Gastrocnemius medialis (tissue), 4 donors: Measurements from ENCODE around the gene NHSL1. TPM values are rescaled to one million over a fixed set of nuclear protein-coding genes. Genes with fewer than 3 reads are reported as not detected.

Source experiments
- ATAC-seq, 2 donors: fragments of 150-250 bp; one replicate each; pipeline ENCODE4 v1.9.1; 2016
- DNase-seq, 2 donors: peaks; one replicate each; pipeline ENCODE4 v3.0.0-alpha.2; 2019
- H3K27ac ChIP-seq, 4 donors: fragments of 200-600 bp; sonication (generic); 1 replicate in 1 of 4; 2 replicates in 3 of 4; pipeline ENCODE4 v1.5.1; 2016 to 2018; ENCODE audit warnings: mild to moderate bottlenecking in 2 of 4, moderate library complexity in 1 of 4
- H3K27me3 ChIP-seq, 3 donors: fragments of 200-600 bp; sonication (generic) in 2 of 3; 1 replicate in 1 of 3; 2 replicates in 2 of 3; pipeline versions ENCODE4 v1.5.1 to v1.6.0; 2016 to 2019; ENCODE audit warnings: mild to moderate bottlenecking in 1 of 3, moderate library complexity in 1 of 3
- H3K36me3 ChIP-seq, 2 donors: fragments of 200-600 bp; sonication (generic) in 1 of 2; one replicate each; pipeline ENCODE4 v1.5.1; 2017 to 2018
- H3K4me1 ChIP-seq, 2 donors: fragments of 200-600 bp; sonication (generic) in 1 of 2; one replicate each; pipeline ENCODE4 v1.5.1; 2016 to 2017; ENCODE audit warnings: mild to moderate bottlenecking in 2 of 2
- H3K4me3 ChIP-seq, 4 donors: fragments of 200-600 bp; sonication (generic) in 3 of 4; 1 replicate in 1 of 4; 2 replicates in 3 of 4; pipeline ENCODE4 v1.5.1; 2016 to 2019; ENCODE audit warnings: mild to moderate bottlenecking in 2 of 4
- H3K9me3 ChIP-seq, 3 donors: fragments of 200-600 bp; sonication (generic) in 2 of 3; 1 replicate in 1 of 3; 2 replicates in 2 of 3; pipeline ENCODE4 v1.5.1; 2016 to 2019
- CTCF ChIP-seq, 5 experiments: fragments of 450-650 bp in 3 of 5; fragments of 200-600 bp in 2 of 5; sonication (generic) in 2 of 5; IDR thresholded peaks in 4 of 5; conservative IDR thresholded peaks in 1 of 5; 1 replicate in 4 of 5; 2 replicates in 1 of 5; pipeline ENCODE4 v1.5.1; 2016 to 2019; ENCODE audit warnings: antibody characterized with exemption in 5 of 5, mild to moderate bottlenecking in 3 of 5, moderate library complexity in 3 of 5
- POLR2A ChIP-seq, 2 donors: fragments of 450-650 bp; IDR thresholded peaks; one replicate each; pipeline ENCODE4 v1.6.1; 2017; ENCODE audit warnings: antibody characterized with exemption in 2 of 2, mild to moderate bottlenecking in 2 of 2, moderate library complexity in 2 of 2
- in situ Hi-C, 4 donors: fragments of 200-750 bp; cut with MboI; loops; one replicate each; pipeline versions ENCODE4 v1.15.0 to v1.8.0; 2017; ENCODE audit warnings: low sequenced_read_pairs in 4 of 4
- intact Hi-C: fragments of 100-400 bp; cut with DNase I; formaldehyde crosslinking; loops from one replicate; pipeline ENCODE4 v1.15.1; 2023; ENCODE audit warnings: low total_unique reads
- total RNA-seq, 4 donors: library from RNA; depleted of rRNA; stranded (reverse); fragments of >200 nt; gene quantifications; one replicate each; pipeline versions ENCODE4 v1.1.0 to v1.2.3, GENCODE V29; 2016

The NHSL1 gene
- total RNA-seq, 4 donors from 2014 or later = 0.31 to 2.0 (median 1.1) TPM

- no peak for TF ChIP-seq POLR2A (IDR thresholded peaks at IDR 0.05)
- TF ChIP-seq CTCF (IDR thresholded peaks at IDR 0.05 in 4 of 5, conservative IDR thresholded peaks at IDR 0.05 in 1 of 5) = no peak
- no peak for ATAC-seq
- in situ Hi-C loops (no loop called here), intact Hi-C loops (no loop called here)
- Histone ChIP-seq H3K9me3 (no peaks in the 10 kb centered on the region), H3K27me3 (no peaks in the 10 kb centered on the region), H3K27ac (no peak overlapping the region), H3K4me3 (no peak overlapping the region), H3K36me3 (no peaks in the 10 kb centered on the region), H3K4me1 (no peaks in the 10 kb centered on the region)
- DNase-seq = no peak
Measured at GRCh38 chr6:138538390-138539031, 39.2 kb upstream of the NHSL1 start.

- ATAC-seq (no peak), DNase-seq (no peak)
- Histone ChIP-seq H3K4me3 (no peak overlapping the region), H3K36me3 (no peaks in the 10 kb centered on the region), H3K4me1 (no peaks in the 10 kb centered on the region), H3K9me3 (no peaks in the 10 kb centered on the region), H3K27ac (no peak overlapping the region), H3K27me3 (no peaks in the 10 kb centered on the region)
- in situ Hi-C loops (no loop called here), intact Hi-C loops (no loop called here)
- TF ChIP-seq POLR2A (IDR thresholded peaks at IDR 0.05) (no peak), CTCF (IDR thresholded peaks at IDR 0.05 in 4 of 5, conservative IDR thresholded peaks at IDR 0.05 in 1 of 5) (no peak)
Measured at GRCh38 chr6:138537106-138537505, 37.8 kb upstream of the NHSL1 start.

- TF ChIP-seq POLR2A (IDR thresholded peaks at IDR 0.05) (no peak), CTCF (IDR thresholded peaks at IDR 0.05 in 4 of 5, conservative IDR thresholded peaks at IDR 0.05 in 1 of 5) (no peak)
- Histone ChIP-seq H3K9me3 (no peaks in the 10 kb centered on the region), H3K27me3 (no peaks in the 10 kb centered on the region), H3K4me1 (no peaks in the 10 kb centered on the region), H3K4me3 (no peak overlapping the region), H3K27ac (no peak overlapping the region), H3K36me3 (no peaks in the 10 kb centered on the region)
- no peak for ATAC-seq
- intact Hi-C loops = no loop called here
- no peak for DNase-seq
- in situ Hi-C loops = no loop called here
Measured at GRCh38 chr6:138535728-138536455, 36.6 kb upstream of the NHSL1 start.

GRCh38 chr6:138533667-138534066, 34.4 kb upstream of the NHSL1 start:
- ATAC-seq (no peak), DNase-seq (no peak)
- in situ Hi-C loops (no loop called here), intact Hi-C loops (no loop called here)
- Histone ChIP-seq H3K27ac (no peak overlapping the region), H3K4me3 (no peak overlapping the region), H3K4me1 (no peaks in the 10 kb centered on the region), H3K9me3 (no peaks in the 10 kb centered on the region), H3K27me3 (no peaks in the 10 kb centered on the region), H3K36me3 (no peaks in the 10 kb centered on the region)
- TF ChIP-seq CTCF (IDR thresholded peaks at IDR 0.05 in 4 of 5, conservative IDR thresholded peaks at IDR 0.05 in 1 of 5) = no peak
- no peak for TF ChIP-seq POLR2A (IDR thresholded peaks at IDR 0.05)
